Testis (tissue), 2 donors: ENCODE measurements around the gene SALL2.

Experiments used
- CTCF ChIP-seq, 3 experiments: fragments of 450-650 bp in 2 of 3; fragments of 200-600 bp in 1 of 3; sonication (generic) in 1 of 3; IDR thresholded peaks; one replicate each; pipeline ENCODE4 v1.5.1; 2016 to 2019; ENCODE audit warnings: antibody characterized with exemption in 3 of 3, mild to moderate bottlenecking in 2 of 3, moderate library complexity in 1 of 3
- POLR2A ChIP-seq: fragments of 450-650 bp; IDR thresholded peaks from one replicate; pipeline ENCODE4 v1.6.1; 2017; ENCODE audit warnings: antibody characterized with exemption, mild to moderate bottlenecking, moderate library complexity

DNA sequence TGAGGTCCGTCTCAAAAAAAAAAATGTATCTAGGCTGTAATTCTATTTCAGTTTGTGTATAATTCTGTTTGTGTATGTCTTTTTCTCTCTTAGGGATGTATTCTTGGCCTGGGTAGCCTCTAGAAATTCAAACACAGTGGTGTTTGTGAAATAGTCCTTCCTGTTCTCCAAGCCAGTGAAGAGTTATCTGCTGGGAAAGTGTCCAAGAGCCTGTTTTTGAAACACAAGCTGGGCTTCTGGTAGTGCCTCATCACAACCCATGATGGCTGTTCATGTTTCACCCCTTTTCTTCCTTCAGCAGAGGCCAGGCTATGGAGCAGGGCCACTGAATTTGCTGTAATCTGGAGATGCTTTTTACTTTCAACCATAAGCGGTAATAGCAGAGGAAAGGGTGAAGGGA is 29.7 kb downstream of the SALL2 start:
- TF ChIP-seq CTCF (IDR thresholded peaks at IDR 0.05) = no peak
- TF ChIP-seq POLR2A = no peak
